ENCODE results near the gene NANP. TPM values are rescaled to one million over a fixed set of nuclear protein-coding genes. Genes with fewer than 3 reads are reported as not detected.

Gene NANP
- total and polyA plus RNA-seq, 9 of the 15 experiments (the other 6 are each of a cell fraction or from before 2014, with no cell fraction given), result 5.4 to 8.4 (median 6.9) TPM

Small RNA genes lying within 50 kb of the gene (small RNA-seq; reads per million reads assigned to genes)
- gene RN7SL594P (not detected), gene RNU6ATAC17P (not detected)

Other genes starting within 250 kb of the NANP start
- 9.1 and 11.5 TPM in 2 replicates for gene ABHD12, start 233.2 kb downstream of the NANP start, total RNA-seq (2014; rRNA removed)
- gene ABHD12, start 233.2 kb downstream of the NANP start, total RNA-seq (2014; rRNA removed; fragmentation: Illumina TruSeq; extraction: Trizol), result 7.8 and 8.0 TPM in 2 replicates
- gene ABHD12, start 233.2 kb downstream of the NANP start, total RNA-seq (2015; rRNA removed; fragmentation: Illumina TruSeq; extraction: Trizol), result 10.6 TPM in 2 replicates
- gene ABHD12, start 233.2 kb downstream of the NANP start, total RNA-seq (2021), result 15.1 and 15.6 TPM in 2 replicates
- gene ABHD12, start 233.2 kb downstream of the NANP start, polyA plus RNA-seq (2011; rRNA removed), result 6.2 and 7.7 TPM in 2 replicates
- 12.0 and 15.3 TPM in 2 replicates for gene ABHD12, start 233.2 kb downstream of the NANP start, polyA plus RNA-seq (2014; fragmentation: Illumina TruSeq; extraction: Trizol)
- 1 to 10 TPM in 1 of 2 experiments, under 1 TPM in 1; 0.65 to 1.2 TPM for gene ABHD12, start 233.2 kb downstream of the NANP start, polyA plus RNA-seq (2014; fragmentation: Nextera tagmentation; extraction: Ambion mirVana)
- gene ABHD12, start 233.2 kb downstream of the NANP start, polyA plus RNA-seq (2014; rRNA removed), result 9.8 and 10.7 TPM in 2 replicates
- gene GINS1, start 216.3 kb downstream of the NANP start, total RNA-seq (2014; rRNA removed), result 19.5 and 20.9 TPM in 2 replicates
- 26.9 and 29.7 TPM in 2 replicates for gene GINS1, start 216.3 kb downstream of the NANP start, total RNA-seq (2014; rRNA removed; fragmentation: Illumina TruSeq; extraction: Trizol)
- 23.5 and 24.1 TPM in 2 replicates for gene GINS1, start 216.3 kb downstream of the NANP start, total RNA-seq (2015; rRNA removed; fragmentation: Illumina TruSeq; extraction: Trizol)
- 31.8 TPM in 2 replicates for gene GINS1, start 216.3 kb downstream of the NANP start, total RNA-seq (2021)
- 19.0 and 27.3 TPM in 2 replicates for gene GINS1, start 216.3 kb downstream of the NANP start, polyA plus RNA-seq (2011; rRNA removed)
- 19.2 and 22.8 TPM in 2 replicates for gene GINS1, start 216.3 kb downstream of the NANP start, polyA plus RNA-seq (2014; fragmentation: Illumina TruSeq; extraction: Trizol)
- 10 to 100 TPM; 13.1 to 25.8 TPM for gene GINS1, start 216.3 kb downstream of the NANP start, polyA plus RNA-seq (2014; fragmentation: Nextera tagmentation; extraction: Ambion mirVana)
- 21.1 and 26.6 TPM in 2 replicates for gene GINS1, start 216.3 kb downstream of the NANP start, polyA plus RNA-seq (2014; rRNA removed)
- not detected in 2 replicates for gene NINL, start 38.5 kb downstream of the NANP start, total RNA-seq (2014; rRNA removed)
- gene NINL, start 38.5 kb downstream of the NANP start, total RNA-seq (2014; rRNA removed; fragmentation: Illumina TruSeq; extraction: Trizol), result not detected in 2 replicates
- 0.15 and 0.22 TPM in 2 replicates for gene NINL, start 38.5 kb downstream of the NANP start, total RNA-seq (2015; rRNA removed; fragmentation: Illumina TruSeq; extraction: Trizol)
- gene NINL, start 38.5 kb downstream of the NANP start, total RNA-seq (2021), result 0.04 and 0.11 TPM in 2 replicates
- gene NINL, start 38.5 kb downstream of the NANP start, polyA plus RNA-seq (2011; rRNA removed), result 0.03 and 0.06 TPM in 2 replicates
- 0.03 TPM in 1 of 2 replicates, not detected in the other for gene NINL, start 38.5 kb downstream of the NANP start, polyA plus RNA-seq (2014; fragmentation: Illumina TruSeq; extraction: Trizol)
- not detected for gene NINL, start 38.5 kb downstream of the NANP start, polyA plus RNA-seq (2014; fragmentation: Nextera tagmentation; extraction: Ambion mirVana)
- not detected in 2 replicates for gene NINL, start 38.5 kb downstream of the NANP start, polyA plus RNA-seq (2014; rRNA removed)
- gene ZNF337, start 72.8 kb upstream of the NANP start, total RNA-seq (2014; rRNA removed), result 2.6 and 3.0 TPM in 2 replicates
- 4.4 and 4.7 TPM in 2 replicates for gene ZNF337, start 72.8 kb upstream of the NANP start, total RNA-seq (2014; rRNA removed; fragmentation: Illumina TruSeq; extraction: Trizol)
- 4.0 and 5.6 TPM in 2 replicates for gene ZNF337, start 72.8 kb upstream of the NANP start, total RNA-seq (2015; rRNA removed; fragmentation: Illumina TruSeq; extraction: Trizol)
- gene ZNF337, start 72.8 kb upstream of the NANP start, total RNA-seq (2021), result 2.8 and 3.5 TPM in 2 replicates
- gene ZNF337, start 72.8 kb upstream of the NANP start, polyA plus RNA-seq (2011; rRNA removed), result 4.6 and 4.8 TPM in 2 replicates
- gene ZNF337, start 72.8 kb upstream of the NANP start, polyA plus RNA-seq (2014; fragmentation: Illumina TruSeq; extraction: Trizol), result 3.4 and 4.1 TPM in 2 replicates
- gene ZNF337, start 72.8 kb upstream of the NANP start, polyA plus RNA-seq (2014; fragmentation: Nextera tagmentation; extraction: Ambion mirVana), result 1 to 10 TPM in 1 of 2 experiments, under 1 TPM in 1; 0.25 to 2.3 TPM
- 2.6 and 3.4 TPM in 2 replicates for gene ZNF337, start 72.8 kb upstream of the NANP start, polyA plus RNA-seq (2014; rRNA removed)